Immature natural killer cell (primary cell): Measurements from ENCODE around the gene AMPD2. TPM values are rescaled to one million over a fixed set of nuclear protein-coding genes. Genes with fewer than 3 reads are reported as not detected.

Source experiments
- DNase-seq, 3 donors: peaks; one replicate each; pipeline ENCODE4 v3.0.0; 2022; ENCODE audit warnings: mixed read lengths in 1 of 3
- H3K27ac Mint-ChIP-seq, 6 donors: one replicate each; pipeline ENCODE4 v1.8.0; 2020; ENCODE audit warnings: mixed read lengths in 6 of 6, mild to moderate bottlenecking in 5 of 6, inconsistent platforms in 4 of 6, moderate library complexity in 3 of 6
- H3K27me3 Mint-ChIP-seq, 3 donors: one replicate each; pipeline ENCODE4 v1.8.0; 2020 to 2021; ENCODE audit warnings: low read depth in 3 of 3, mild to moderate bottlenecking in 3 of 3, mixed read lengths in 3 of 3, moderate library complexity in 3 of 3, inconsistent platforms in 1 of 3
- H3K36me3 Mint-ChIP-seq, 3 donors: one replicate each; pipeline ENCODE4 v1.8.0; 2020; ENCODE audit warnings: mixed read lengths in 3 of 3, inconsistent platforms in 2 of 3, mild to moderate bottlenecking in 2 of 3
- H3K4me1 Mint-ChIP-seq, 2 donors: one replicate each; pipeline ENCODE4 v1.8.0; 2020; ENCODE audit warnings: inconsistent platforms in 2 of 2, mild to moderate bottlenecking in 2 of 2, mixed read lengths in 2 of 2, moderate library complexity in 1 of 2
- H3K4me3 Mint-ChIP-seq, 5 donors: one replicate each; pipeline ENCODE4 v1.8.0; 2020; ENCODE audit warnings: mild to moderate bottlenecking in 5 of 5, mixed read lengths in 5 of 5, inconsistent platforms in 3 of 5, moderate library complexity in 3 of 5
- H3K9me3 Mint-ChIP-seq, 6 donors: one replicate each; pipeline ENCODE4 v1.8.0; 2020; ENCODE audit warnings: mild to moderate bottlenecking in 6 of 6, mixed read lengths in 6 of 6, inconsistent platforms in 4 of 6, moderate library complexity in 3 of 6
- polyA plus RNA-seq, 3 donors: library from polyadenylated mRNA; unstranded; fragments of 300-500 nt; fragmentation: Illumina TruSeq; gene quantifications; one replicate each; pipeline ENCODE4 v1.2.3, GENCODE V29; 2021

The AMPD2 gene
- polyA plus RNA-seq, 3 donors from 2014 or later: 14.7 to 40.3 (median 28.3) TPM

DNA sequence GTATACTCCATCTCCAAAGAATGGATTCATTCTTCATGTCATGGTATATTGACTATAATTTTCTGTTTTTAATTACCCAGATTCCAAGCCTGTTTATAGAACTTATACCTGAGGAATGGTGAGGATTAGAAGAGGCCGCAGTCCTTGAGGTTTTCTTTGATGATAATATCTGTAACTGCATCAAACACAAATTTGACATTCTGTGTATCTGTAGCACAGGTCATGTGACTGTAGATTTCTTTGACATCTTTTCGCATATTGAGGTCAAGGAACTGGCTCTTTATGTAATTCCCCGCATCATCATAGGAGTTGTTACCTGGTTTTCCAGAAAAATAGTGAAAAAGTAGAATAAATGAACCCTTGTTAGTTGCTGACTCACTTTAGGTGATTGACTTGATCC lies 16.4 kb upstream of the AMPD2 start:
- no peaks in the 10 kb centered on the region for H3K9me3 Mint-ChIP-seq
- H3K36me3 Mint-ChIP-seq: peaks cover 0 to 4% (median 0%) of the 10 kb centered on the region in 3 donors
- H3K27ac Mint-ChIP-seq: no peak overlapping the region
- no peaks in the 10 kb centered on the region for H3K4me1 Mint-ChIP-seq
- DNase-seq: no peak
- peaks cover 0 to 2% (median 0%) of the 10 kb centered on the region in 3 donors for H3K27me3 Mint-ChIP-seq
- H3K4me3 Mint-ChIP-seq: no peak overlapping the region

DNA sequence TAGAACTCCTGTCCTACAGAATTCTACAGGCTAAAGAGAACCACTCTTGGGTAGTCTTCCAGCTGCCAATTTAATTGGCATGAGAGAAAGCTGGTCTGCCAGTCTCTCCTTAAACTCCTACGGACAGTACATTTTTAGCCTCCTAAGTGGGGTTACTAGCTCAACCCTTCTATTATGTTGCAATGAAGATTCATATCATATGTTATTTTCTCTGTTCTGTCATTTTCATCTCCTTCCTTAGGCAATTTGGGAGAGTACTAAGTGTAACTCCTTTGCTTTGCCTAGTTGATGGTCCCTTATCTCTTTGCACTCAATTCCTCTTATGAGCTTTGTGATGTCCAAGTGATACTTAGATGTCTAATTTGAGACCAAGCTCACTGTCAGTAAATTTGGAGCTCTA lies 14.3 kb upstream of the AMPD2 start:
- no peaks in the 10 kb centered on the region for H3K4me1 Mint-ChIP-seq
- no peak overlapping the region for H3K27ac Mint-ChIP-seq
- no peak overlapping the region for H3K4me3 Mint-ChIP-seq

GRCh38 chr1:109609881-109610280 lies 9.8 kb upstream of the AMPD2 start:
- H3K27ac Mint-ChIP-seq: no peak overlapping the region

More for the DNA sequence above, 14.3 kb upstream of the AMPD2 start:
- Mint-ChIP-seq H3K36me3 (no peaks in the 10 kb centered on the region), H3K9me3 (no peaks in the 10 kb centered on the region), H3K27me3 (peaks cover 0 to 2% (median 0%) of the 10 kb centered on the region in 3 donors)
- no peak for DNase-seq

DNA sequence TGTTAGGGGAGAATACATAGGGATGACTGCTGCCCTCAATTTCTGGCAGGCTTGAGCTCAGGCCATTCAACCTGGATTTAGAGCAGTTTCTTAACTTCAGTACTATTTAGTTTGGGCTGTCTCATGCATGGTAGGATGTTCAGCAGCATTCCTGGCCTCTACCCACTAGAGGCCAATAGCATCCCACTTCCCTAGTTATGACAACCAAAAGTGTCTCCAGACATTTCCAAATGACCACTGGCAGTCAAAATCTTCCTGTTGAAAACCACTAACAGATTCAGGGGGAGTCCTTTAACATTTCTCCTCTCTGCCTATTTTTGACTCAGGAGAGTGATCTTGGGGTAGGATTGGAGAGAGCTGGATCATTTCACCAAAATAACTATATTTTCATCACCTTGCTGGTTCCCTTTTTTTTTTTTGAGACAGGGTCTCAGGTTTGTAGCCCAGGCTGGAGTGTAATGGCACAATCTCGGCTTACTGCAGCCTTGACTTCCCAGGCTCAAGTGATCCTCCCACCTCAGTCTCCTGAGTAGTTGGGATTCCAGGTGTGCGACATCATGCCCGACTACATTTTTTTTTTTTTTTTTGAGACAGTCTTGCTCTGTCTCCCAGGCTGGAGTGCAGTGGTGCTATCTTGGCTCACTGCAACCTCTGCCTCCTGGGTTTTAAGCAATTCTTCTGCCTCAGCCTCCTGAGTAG lies 8.9 kb upstream of the AMPD2 start:
- DNase-seq: no peak
- H3K4me3 Mint-ChIP-seq: no peak overlapping the region
- peaks cover 2% of the 10 kb centered on the region in 3 donors for H3K27me3 Mint-ChIP-seq
- H3K27ac Mint-ChIP-seq: peak overlapping the region in 1 of 6 donors; percentile 31
- no peaks in the 10 kb centered on the region for H3K4me1 Mint-ChIP-seq
- H3K36me3 Mint-ChIP-seq: no peaks in the 10 kb centered on the region
- no peaks in the 10 kb centered on the region for H3K9me3 Mint-ChIP-seq

More at GRCh38 chr1:109609881-109610280, 9.8 kb upstream of the AMPD2 start:
- H3K27me3 Mint-ChIP-seq: peaks cover 0 to 2% (median 0%) of the 10 kb centered on the region in 3 donors
- H3K4me1 Mint-ChIP-seq: no peaks in the 10 kb centered on the region
- H3K36me3 Mint-ChIP-seq: no peaks in the 10 kb centered on the region
- no peaks in the 10 kb centered on the region for H3K9me3 Mint-ChIP-seq
- no peak for DNase-seq
- no peak overlapping the region for H3K4me3 Mint-ChIP-seq

GRCh38 chr1:109611308-109611990 lies 8.2 kb upstream of the AMPD2 start:
- peaks cover 2 to 3% (median 2%) of the 10 kb centered on the region in 3 donors for H3K27me3 Mint-ChIP-seq
- peak overlapping the region in 2 of 6 donors; percentile 10 to 17 for H3K27ac Mint-ChIP-seq
- no peaks in the 10 kb centered on the region for H3K9me3 Mint-ChIP-seq
- DNase-seq: no peak
- no peaks in the 10 kb centered on the region for H3K36me3 Mint-ChIP-seq
- H3K4me1 Mint-ChIP-seq: no peaks in the 10 kb centered on the region
- no peak overlapping the region for H3K4me3 Mint-ChIP-seq

GRCh38 chr1:109613361-109614147 lies 6.1 kb upstream of the AMPD2 start:
- H3K4me1 Mint-ChIP-seq: peaks cover 2 to 3% of the 10 kb centered on the region in 2 donors
- no peak overlapping the region for H3K27ac Mint-ChIP-seq
- H3K27me3 Mint-ChIP-seq: peaks cover 0 to 3% (median 2%) of the 10 kb centered on the region in 3 donors
- no peak overlapping the region for H3K4me3 Mint-ChIP-seq
- no peak for DNase-seq
- no peaks in the 10 kb centered on the region for H3K36me3 Mint-ChIP-seq
- H3K9me3 Mint-ChIP-seq: no peaks in the 10 kb centered on the region

- Mint-ChIP-seq H3K4me1 (peaks cover 22 to 26% of the 10 kb centered on the region in 2 donors), H3K36me3 (no peaks in the 10 kb centered on the region), H3K4me3 (no peak overlapping the region), H3K9me3 (no peaks in the 10 kb centered on the region), H3K27me3 (peaks cover 14 to 17% (median 16%) of the 10 kb centered on the region in 3 donors), H3K27ac (peak overlapping the region in 3 of 6 donors; percentile 31 to 62 (median 62))
- DNase-seq: no peak
Observed at GRCh38 chr1:109615879-109616278, 3.8 kb upstream of the AMPD2 start.

GRCh38 chr1:109616391-109616790 lies 3.2 kb upstream of the AMPD2 start:
- peaks cover 17 to 20% (median 19%) of the 10 kb centered on the region in 3 donors for H3K27me3 Mint-ChIP-seq
- no peaks in the 10 kb centered on the region for H3K9me3 Mint-ChIP-seq
- peak overlapping the region in 5 of 6 donors; percentile 2 to 62 (median 31) for H3K27ac Mint-ChIP-seq
- H3K4me1 Mint-ChIP-seq: peaks cover 25 to 31% of the 10 kb centered on the region in 2 donors
- DNase-seq: no peak
- H3K4me3 Mint-ChIP-seq: peak overlapping the region in 1 of 5 donors; percentile 7
- no peaks in the 10 kb centered on the region for H3K36me3 Mint-ChIP-seq

DNA sequence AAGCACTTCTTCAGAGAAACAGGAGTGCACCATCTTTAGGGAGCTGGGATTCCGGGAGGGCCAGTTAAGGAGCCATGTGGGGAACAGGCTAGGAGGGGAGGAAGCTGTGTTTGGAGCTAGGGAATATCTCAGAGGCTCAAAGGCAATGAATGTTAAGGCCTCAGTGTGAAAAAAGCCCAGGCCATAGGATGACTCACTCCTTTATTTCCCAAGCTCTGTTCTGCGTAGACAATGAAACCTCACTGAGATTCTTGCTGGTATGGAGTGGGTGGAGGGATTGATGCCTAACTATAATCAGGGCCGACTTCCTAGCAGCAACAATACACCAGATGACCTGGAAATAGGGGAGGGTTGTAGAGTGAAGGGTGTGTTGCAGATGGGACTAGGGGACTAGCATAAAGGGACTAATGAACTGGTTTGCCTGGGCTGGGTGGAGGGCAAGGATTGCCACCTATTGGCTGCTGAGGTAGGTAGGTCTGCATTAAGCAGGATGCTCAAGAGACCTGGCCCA lies 2.3 kb upstream of the AMPD2 start:
- Mint-ChIP-seq H3K4me3 (peak overlapping the region in 1 of 5 donors; percentile 16), H3K9me3 (no peaks in the 10 kb centered on the region), H3K36me3 (no peaks in the 10 kb centered on the region), H3K27me3 (peaks cover 17 to 20% (median 19%) of the 10 kb centered on the region in 3 donors), H3K27ac (peak overlapping the region in 4 of 6 donors; percentile 25 to 80 (median 42)), H3K4me1 (peaks cover 35 to 41% of the 10 kb centered on the region in 2 donors)
- DNase-seq: no peak

DNA sequence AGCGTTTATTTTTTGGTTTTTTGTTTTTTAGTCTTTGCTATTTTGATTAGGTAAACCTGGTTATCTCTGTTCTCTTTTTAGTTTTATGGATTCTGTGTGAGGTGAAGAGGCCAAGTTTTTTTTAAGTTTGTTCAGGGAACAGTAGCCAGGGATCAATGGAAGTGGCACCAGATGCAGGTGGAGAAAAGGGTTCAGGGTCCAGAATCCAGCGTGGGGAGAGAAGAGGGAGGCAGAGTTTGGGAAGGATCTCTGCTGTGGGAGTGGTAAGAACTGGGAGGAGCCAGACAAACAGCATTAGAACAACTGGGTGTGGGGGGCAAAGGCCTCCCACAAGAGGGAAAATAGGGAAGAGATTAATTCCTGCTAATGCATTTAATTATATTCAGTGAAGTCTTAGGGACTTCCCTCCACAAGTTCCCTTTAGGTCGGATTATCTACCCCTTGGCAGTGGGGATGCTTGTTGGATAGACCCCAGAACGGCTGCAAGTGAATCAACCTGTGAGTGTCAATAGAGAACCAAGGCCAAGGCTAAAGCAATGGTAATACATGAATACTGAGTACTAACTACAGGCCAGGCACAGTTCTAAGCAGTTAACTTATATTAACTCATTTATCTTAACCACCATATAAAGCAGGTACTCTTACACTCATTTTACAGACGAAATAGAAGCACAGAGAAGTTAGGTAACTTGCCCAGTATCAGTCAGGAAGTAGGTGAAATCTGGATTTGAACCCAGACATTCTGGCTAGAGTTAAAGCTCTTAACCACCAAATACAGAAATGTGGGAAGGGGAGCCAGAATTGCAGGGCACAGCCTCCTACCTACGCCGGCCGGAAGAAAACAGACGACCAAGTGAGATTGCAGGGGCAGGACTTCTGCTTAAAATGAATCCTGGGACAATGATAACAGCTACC lies 719 bp upstream of the AMPD2 start:
- H3K9me3 Mint-ChIP-seq: no peaks in the 10 kb centered on the region

DNA sequence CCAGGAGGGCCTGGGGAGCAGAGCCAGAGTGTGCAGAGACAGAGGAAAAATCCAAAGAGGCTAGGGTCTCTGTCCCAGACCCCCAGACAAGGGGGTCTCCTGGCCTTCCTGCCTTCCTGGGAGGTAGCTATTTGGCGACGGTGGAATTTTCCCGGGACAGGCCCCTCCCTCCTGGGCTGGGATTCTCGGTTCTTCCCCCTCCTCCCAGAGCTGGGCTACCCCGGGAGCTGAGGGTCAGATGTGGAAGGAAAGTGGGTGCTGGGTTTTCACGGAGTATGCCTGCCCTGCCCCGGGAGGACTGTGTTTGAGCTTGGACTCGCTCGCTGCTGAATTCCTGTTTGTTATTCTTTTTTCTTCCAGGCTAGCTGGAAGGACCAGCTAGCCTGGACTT lies 759 bp downstream of the AMPD2 start:
- Mint-ChIP-seq H3K9me3 (no peaks in the 10 kb centered on the region), H3K4me1 (peaks cover 48% of the 10 kb centered on the region in 2 donors), H3K27ac (peak overlapping the region; percentile 92 to 99 (median 96)), H3K4me3 (peak overlapping the region; percentile 92 to 99 (median 95)), H3K36me3 (no peaks in the 10 kb centered on the region), H3K27me3 (peaks cover 17 to 19% (median 18%) of the 10 kb centered on the region in 3 donors)
- no peak for DNase-seq

More for the DNA sequence above, 719 bp upstream of the AMPD2 start:
- DNase-seq: no peak
- H3K4me3 Mint-ChIP-seq: peak overlapping the region; percentile 92 to 99 (median 95)
- peak overlapping the region; percentile 92 to 99 (median 96) for H3K27ac Mint-ChIP-seq
- no peaks in the 10 kb centered on the region for H3K36me3 Mint-ChIP-seq
- H3K4me1 Mint-ChIP-seq: peaks cover 45 to 48% of the 10 kb centered on the region in 2 donors
- peaks cover 17 to 20% (median 19%) of the 10 kb centered on the region in 3 donors for H3K27me3 Mint-ChIP-seq

GRCh38 chr1:109620841-109621286 lies 1.2 kb downstream of the AMPD2 start:
- Mint-ChIP-seq H3K36me3 (no peaks in the 10 kb centered on the region), H3K4me1 (peaks cover 48% of the 10 kb centered on the region in 2 donors), H3K27ac (peak overlapping the region; percentile 92 to 99 (median 96))

More at GRCh38 chr1:109620841-109621286, 1.2 kb downstream of the AMPD2 start:
- DNase-seq: peak; percentile 96 to 98 (median 96)
- Mint-ChIP-seq H3K4me3 (peak overlapping the region; percentile 92 to 99 (median 95)), H3K9me3 (no peaks in the 10 kb centered on the region), H3K27me3 (peaks cover 16 to 18% (median 17%) of the 10 kb centered on the region in 3 donors)
